NCI-H2029 treated with DMSO at 0.1 percent for 48 hours (cell line): ENCODE measurements around the gene NINJ1.
A peak's percentile ranks its signal among the peaks of the same experiment; 100 is the strongest.
"Not testable (repeated sequence)": the region's sequence is repeated elsewhere in the genome, so short reads cannot be mapped to it uniquely, and the experiment has no call there.

ENCODE experiments used
- DNase-seq: peaks from one replicate; lab custom pipeline; 2025; lab: John Stamatoyannopoulos, UW

Gene NINJ1

DNA sequence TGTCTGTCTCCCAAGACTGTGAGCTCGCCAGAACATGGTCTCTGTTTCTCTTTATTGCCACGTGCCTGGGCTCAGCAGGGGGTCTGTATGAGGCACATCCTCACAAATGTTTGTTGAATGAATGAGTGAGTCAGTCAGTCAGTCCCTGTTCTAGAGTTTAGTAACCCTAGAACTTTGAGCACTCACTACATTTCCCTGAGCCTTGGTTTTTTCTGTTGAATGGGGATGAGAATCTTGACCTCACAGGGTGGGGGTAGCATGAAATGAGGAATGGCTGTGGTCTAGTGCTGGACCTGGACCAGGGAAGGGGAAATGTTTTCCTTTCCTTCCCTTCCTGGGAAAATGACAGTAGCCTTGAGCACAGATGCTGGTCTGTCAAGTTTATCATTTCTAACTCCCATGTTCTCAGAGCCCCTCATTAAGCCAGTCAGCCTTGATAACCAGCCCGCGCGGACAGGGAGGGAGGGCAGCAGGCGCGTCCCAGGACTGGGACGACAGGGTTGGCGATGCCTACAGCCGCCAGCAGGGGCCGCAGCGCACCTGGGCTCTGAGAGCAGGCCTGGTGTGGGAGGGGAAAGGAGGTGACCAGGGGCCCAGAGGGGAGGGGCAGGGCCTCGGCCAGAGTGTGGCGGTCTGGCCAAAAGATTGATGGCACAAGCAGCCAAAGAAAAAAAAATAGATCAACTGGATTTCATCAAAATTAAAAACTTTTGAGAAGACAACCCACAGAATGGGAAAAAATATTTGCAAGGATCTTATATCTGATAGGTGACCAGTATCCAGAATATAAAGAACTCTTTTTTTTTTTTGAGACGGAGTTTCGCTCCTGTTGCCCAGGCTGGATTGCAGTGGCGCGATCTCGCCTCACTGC is 25.8 kb upstream of the NINJ1 start:
- DNase-seq = peak; percentile 76

DNA sequence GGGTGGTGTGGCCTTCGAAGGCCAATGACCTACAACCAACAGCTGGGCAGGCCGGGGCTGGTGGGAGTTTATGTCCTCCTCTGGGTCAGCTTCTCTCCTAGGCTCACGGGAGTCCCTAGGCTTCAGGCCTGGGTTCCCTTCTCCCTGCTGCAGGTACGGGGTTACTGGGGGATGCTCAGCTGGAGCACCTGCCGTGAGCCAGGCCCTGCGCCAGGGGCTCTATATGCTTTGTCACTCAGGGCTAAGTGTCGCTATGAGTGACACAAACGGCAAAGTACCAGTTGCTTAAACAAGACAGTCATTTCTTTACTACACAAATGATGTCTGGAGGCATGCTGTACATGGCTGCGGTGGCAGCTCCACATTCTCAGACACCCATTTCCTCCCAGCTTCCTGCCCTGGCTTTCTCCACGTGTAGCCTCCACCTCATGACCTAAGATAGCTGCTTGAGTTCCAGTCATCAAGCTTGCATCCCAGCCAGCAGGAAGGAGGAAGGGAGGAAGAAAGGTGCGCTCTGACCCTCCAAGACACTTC is 22.5 kb upstream of the NINJ1 start:
- DNase-seq = no peak

- DNase-seq = no peak
Observed at GRCh38 chr9:93155716-93156474, 21.8 kb upstream of the NINJ1 start.

DNA sequence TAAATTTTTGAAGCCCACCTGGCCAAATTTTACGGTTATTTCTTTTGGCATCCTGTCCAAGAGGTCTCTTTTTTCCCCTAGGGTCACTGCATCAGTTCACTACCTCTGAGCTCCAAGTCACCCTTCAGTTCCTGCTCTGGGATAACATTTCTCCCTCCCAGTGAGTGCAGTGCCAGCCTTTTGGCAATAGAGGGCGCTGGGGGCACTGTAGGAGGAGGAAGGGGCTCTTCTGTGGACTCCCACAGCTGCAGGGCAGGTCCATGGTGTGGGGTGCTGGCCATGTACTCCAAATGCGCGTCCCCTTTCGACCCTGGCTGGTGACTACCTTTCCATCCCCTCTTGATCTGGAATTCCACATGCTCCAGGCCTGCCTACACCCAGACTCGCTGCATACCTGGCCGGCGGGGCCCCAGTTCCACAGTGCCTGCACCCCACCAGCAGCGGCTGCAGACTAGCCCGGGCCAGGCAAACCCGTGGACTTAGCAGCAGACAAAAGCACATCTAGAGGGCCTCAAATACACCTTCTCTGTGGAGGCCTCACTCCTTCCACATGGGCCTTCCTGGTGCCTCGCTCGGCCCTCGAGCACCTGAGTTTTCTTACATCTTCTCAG is 20.3 kb upstream of the NINJ1 start:
- no peak for DNase-seq

DNA sequence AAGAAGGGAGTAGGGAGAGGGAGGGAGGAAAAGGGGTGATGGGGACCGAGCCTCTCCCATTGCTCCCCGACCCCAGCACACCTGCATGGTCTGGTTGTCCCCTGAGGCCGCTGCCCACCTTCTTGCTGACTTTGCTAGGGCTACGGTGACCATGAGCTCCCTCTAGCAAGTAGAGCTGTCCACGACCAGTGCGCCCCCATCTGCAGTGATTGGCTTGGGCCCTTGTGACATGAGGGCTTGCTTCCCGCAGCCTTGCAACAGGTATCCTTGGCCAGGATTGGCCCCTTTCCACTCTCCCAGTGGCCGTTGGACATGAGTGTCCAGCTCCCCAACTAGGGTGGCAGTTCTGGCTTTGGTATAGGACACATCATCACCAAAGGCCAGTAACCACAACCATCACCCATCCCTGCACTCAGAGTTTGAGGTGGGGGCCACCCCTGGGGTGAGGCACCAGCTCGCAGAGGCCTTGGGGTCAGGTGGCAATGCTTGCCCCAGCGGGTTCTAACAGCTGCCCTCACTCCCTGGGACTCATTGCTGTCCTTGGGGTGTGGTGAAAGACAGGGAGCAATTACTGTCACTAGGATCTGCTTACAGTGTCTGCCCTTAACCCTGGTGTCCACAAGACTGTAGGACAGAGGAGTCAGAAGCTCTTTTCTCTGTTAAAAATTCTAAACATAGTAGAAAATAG is 17.2 kb upstream of the NINJ1 start:
- DNase-seq = no peak

DNA sequence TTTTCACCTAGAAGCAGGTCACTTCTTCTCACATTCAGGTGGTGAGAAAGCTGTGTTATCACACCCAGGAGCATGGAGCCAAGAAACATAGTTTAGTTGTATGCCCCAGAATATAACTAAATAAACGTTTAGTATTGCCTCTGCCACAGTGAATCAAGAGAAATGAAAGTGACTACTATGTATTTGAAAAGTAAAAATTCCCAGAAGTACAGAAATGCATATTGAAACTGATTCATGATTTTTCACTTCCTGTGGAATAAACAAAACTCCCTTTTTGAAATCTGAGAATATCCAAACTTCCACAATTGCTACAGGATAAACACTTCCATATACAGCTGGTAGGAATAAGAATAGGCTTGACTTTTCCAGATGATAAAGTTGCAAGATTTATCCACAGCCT is 15.3 kb upstream of the NINJ1 start:
- DNase-seq = no peak

GRCh38 chr9:93148721-93149120 is 14.7 kb upstream of the NINJ1 start:
- no peak for DNase-seq

GRCh38 chr9:93147632-93148031 is 13.6 kb upstream of the NINJ1 start:
- no peak for DNase-seq

DNA sequence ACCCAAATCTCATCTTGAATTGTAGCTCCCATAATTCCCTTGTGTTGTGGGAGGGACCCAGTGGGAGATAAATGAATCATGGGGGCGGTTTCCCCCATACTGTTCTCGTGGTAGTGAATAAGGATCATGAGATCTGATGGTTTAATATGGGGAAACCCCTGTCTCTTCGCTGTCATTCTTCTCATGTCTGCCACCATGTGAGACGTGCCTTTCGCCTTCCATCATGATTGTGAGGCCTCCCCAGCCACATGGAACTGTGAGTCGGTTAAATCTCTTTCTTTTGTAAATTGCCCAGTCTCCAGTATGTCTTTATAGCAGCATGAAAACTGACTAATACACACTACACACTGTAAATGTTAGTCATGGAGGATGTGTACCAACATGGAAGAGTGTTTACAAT is 12.6 kb upstream of the NINJ1 start:
- not testable (repeated sequence) for DNase-seq

DNA sequence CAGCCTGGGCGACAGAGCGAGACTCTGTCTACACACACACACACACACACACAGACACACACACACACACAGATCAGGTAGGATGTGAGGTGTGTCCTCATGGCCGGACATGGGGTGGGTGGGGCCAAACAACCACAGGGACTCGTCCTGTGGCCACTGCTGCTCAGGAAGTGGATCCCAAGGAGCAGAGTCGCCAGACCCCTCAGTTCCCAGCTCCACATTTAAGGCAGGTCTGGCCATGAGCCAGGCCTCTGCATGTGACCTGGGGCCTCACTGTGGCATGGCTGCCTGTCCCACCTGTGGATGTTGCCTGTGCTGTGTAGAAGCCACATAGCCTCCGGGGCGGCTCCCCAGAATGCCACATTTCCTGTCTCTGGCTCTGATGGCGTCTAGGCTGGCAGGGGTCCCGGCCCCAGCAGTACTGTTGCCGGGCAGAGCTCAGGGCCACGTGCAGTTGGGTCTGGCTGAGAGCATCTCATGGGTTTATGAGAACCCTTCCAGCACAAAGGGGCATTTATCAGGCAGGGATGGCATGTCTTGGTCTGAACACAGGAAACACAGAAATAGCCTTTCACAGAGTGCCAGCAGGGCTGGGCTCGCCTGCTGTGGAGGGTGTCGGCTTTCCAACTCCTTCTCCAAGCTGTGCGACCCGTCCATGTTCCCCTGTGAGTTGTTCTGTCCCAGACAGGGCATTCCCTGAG is 9.9 kb upstream of the NINJ1 start:
- peak; percentile 76 for DNase-seq

DNA sequence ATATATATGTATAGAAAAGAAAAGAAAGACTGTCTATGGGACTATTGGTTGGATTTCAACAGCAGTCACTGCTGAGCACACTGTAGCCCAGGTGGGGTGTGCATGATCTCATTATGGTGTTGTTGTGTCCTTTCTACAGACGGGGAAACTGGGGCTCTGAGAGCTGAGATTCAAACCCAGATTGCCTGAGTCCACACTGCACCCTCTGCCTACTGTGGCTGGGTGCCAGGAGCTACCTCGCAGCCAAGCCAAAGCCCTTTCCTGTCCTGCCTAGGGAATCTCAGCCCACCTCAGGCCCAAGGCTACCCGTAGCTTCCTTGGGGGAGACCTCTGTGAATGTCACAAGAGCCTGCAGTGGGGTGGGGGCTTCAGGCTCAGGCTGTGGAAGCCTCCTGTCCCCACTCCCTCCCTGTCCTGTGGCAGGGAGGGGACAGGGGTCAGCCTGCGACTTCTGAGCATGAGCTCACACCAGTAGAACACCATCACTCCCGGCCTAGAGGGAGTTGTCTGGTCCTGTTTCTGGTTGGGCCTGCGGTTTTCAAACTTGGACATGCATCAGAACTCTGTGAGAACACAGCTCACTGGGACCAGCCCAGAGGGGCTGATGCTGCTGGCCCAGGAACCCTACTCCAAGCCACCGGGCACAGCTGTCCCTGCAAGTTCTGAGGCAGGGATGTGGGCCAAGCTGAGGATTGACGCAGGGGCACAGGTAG is 7.9 kb upstream of the NINJ1 start:
- DNase-seq = no peak

DNA sequence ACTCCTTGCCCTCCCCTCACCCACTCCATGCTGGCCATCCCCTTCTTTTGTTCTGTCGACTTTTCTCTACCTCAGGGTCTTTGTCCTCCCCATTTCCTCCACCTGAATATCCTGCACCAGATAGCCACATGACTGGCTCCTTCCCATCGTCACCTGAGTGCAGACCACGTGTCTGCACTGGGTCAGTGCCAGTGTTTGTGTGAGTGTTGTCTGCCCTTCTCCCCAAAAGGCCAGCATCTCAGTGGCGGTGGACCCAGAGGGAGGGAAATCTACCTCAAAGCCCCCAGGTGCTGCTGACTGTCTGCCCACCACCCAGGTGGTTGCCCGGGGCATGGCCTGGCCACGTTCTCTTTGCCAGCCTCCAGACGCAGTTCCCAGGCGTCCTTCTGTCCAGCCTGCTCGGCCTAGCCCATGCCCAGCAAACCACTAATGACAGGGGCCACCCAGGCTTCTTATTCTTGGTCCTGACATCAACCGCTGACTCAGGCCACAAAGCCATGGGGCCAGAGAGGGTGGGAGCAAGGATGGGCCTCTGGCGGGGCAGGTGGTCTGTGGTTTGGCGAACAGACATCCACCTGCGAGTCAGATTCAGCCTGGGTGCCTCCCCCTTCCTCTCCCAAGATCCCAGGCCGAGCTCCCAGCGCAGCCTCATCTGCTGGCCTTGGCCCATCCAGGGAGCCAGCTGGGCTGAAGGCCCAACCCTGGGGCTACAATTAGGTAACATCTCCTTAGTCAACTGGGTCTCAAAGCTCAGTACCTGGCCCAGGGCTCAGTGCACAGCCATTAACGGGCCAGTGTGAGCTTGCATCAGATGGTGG is 5.5 kb upstream of the NINJ1 start:
- no peak for DNase-seq

GRCh38 chr9:93138171-93138764 is 4.2 kb upstream of the NINJ1 start:
- DNase-seq = no peak

- no peak for DNase-seq
Observed at GRCh38 chr9:93137362-93137761, 3.3 kb upstream of the NINJ1 start.

GRCh38 chr9:93136011-93136440 is 2.0 kb upstream of the NINJ1 start:
- DNase-seq = peak; percentile 71

- DNase-seq = no peak
Observed at GRCh38 chr9:93134740-93135444, 841 bp upstream of the NINJ1 start.

DNA sequence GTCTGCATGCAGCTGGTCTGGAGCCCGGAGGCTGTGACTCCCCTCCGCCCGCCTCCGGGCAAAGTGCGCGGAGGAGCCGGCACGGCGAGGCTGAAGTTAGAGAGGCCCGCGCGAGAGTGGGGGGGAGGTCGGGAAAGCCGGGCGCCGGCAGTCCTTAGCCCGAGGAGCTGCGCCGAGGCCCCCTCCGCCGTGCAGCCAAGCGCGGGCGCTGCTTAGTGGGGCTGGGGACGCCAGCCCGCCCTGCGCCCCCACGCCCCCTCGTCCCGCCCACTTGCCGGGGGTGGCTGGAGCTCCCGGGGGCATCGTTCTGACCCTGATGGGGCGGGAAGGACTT is 403 bp downstream of the NINJ1 start:
- no peak for DNase-seq

GRCh38 chr9:93132946-93133680 is 938 bp downstream of the NINJ1 start:
- DNase-seq = no peak
